ENCODE data around the gene PYGO2. TPM values are rescaled to one million over a fixed set of nuclear protein-coding genes. Genes with fewer than 3 reads are reported as not detected.
"Not testable (repeated sequence)": the region's sequence is repeated elsewhere in the genome, so short reads cannot be mapped to it uniquely, and the experiment has no call there.

Gene PYGO2
- total RNA-seq, 4 donors from 2014 or later: 19.1 to 40.1 (median 25.7) TPM

- H3K27ac ChIP-seq: peak overlapping the region in 2 of 4 donors; percentile 55 to 79
- no peak for TF ChIP-seq POLR2AphosphoS5 (IDR thresholded peaks at IDR 0.05)
- TF ChIP-seq POLR2A (IDR thresholded peaks at IDR 0.05): no peak
- TF ChIP-seq, protein P1, sequence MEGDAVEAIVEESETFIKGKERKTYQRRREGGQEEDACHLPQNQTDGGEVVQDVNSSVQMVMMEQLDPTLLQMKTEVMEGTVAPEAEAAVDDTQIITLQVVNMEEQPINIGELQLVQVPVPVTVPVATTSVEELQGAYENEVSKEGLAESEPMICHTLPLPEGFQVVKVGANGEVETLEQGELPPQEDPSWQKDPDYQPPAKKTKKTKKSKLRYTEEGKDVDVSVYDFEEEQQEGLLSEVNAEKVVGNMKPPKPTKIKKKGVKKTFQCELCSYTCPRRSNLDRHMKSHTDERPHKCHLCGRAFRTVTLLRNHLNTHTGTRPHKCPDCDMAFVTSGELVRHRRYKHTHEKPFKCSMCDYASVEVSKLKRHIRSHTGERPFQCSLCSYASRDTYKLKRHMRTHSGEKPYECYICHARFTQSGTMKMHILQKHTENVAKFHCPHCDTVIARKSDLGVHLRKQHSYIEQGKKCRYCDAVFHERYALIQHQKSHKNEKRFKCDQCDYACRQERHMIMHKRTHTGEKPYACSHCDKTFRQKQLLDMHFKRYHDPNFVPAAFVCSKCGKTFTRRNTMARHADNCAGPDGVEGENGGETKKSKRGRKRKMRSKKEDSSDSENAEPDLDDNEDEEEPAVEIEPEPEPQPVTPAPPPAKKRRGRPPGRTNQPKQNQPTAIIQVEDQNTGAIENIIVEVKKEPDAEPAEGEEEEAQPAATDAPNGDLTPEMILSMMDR (IDR thresholded peaks at IDR 0.05): no peak
- no peak for TF ChIP-seq EP300 (IDR thresholded peaks at IDR 0.05)
- H3K4me3 ChIP-seq: peak overlapping the region; percentile 24 to 73
- H3K4me1 ChIP-seq: peaks cover 0 to 32% (median 11%) of the 10 kb centered on the region in 3 donors
- H3K27me3 ChIP-seq: no peaks in the 10 kb centered on the region
- H3K36me3 ChIP-seq: peaks cover 0 to 28% of the 10 kb centered on the region in 2 donors
- WGBS, 2 donors (ENCODE audit: low coverage in 1 of 2): 33 to 54% methylated on average over 3 to 4 of the region's 6 CpGs
- no peaks in the 10 kb centered on the region for H3K9me3 ChIP-seq
- no peak for ATAC-seq
Observed at GRCh38 chr1:154982341-154982740, 20.8 kb upstream of the PYGO2 start.

GRCh38 chr1:154978360-154978759 lies 16.8 kb upstream of the PYGO2 start:
- no peak for TF ChIP-seq POLR2AphosphoS5 (IDR thresholded peaks at IDR 0.05)
- no peak for TF ChIP-seq EP300 (IDR thresholded peaks at IDR 0.05)
- TF ChIP-seq, protein P1 (IDR thresholded peaks at IDR 0.05): no peak
- no peak for TF ChIP-seq POLR2A (IDR thresholded peaks at IDR 0.05)
- no peak for ATAC-seq
- Histone ChIP-seq H3K27me3 (no peaks in the 10 kb centered on the region), H3K27ac (no peak overlapping the region), H3K4me1 (peaks cover 0 to 30% (median 5%) of the 10 kb centered on the region in 3 donors), H3K36me3 (peaks cover 0 to 12% of the 10 kb centered on the region in 2 donors), H3K4me3 (no peak overlapping the region), H3K9me3 (no peaks in the 10 kb centered on the region)
- 81 to 92% methylated on average over 2 to 3 of the region's 3 CpGs for WGBS, 2 donors (ENCODE audit: low coverage in 1 of 2)

DNA sequence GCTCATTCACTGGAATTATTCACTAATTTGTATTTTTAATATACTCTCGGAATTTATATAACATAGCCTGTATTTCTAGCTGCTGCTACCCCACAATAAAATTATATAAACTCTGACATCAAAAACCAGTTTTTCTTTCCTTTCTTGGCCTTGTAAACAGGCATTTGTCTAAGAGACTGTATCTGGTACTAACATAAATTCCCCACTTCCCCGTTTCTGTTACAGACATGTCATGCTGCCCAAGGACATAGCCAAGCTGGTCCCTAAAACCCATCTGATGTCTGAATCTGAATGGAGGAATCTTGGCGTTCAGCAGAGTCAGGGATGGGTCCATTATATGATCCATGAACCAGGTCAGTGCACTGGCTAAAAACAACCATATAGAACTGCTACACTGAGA lies 16.2 kb upstream of the PYGO2 start:
- H3K4me3 ChIP-seq, ATAC-seq, H3K27ac ChIP-seq, H3K27me3 ChIP-seq, H3K9me3 ChIP-seq: not testable (repeated sequence)
- peaks cover 0 to 12% of the 10 kb centered on the region in 2 donors for H3K36me3 ChIP-seq
- H3K4me1 ChIP-seq: peaks cover 2 to 32% (median 9%) of the 10 kb centered on the region in 3 donors
- WGBS, 2 donors (ENCODE audit: low coverage in 1 of 2): 62 to 90% methylated on average over 2 to 3 of the region's 3 CpGs

DNA sequence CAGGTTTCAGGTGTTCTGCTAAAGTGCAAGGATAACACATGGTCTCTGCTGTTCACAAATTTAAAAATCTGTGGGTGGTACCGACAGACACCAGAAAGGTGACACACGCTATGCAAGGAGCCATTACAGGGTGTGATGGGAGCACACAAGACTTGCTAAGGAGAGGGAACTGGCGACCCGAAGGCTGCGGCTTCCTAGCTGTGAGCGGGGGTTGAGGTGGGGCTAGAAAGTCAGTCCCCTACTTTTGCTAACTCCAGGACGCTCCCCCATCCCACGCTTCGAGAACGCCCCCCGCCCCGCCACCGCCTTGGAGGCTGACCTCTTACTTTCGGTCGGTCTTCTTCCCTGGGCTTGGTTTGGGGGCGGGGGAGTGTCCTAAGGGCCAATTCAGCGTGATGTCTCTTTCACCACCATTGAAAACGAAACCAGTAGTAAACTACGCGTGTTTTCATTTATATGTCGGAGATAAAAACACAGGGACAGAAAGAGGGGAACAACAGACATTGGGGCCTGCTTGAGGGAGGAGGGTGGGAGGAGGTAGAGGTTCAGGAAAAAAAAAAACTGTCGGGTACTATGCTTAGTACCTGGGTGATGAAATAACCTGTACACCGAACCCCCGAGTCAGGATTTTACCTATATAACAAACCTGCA lies 14.0 kb upstream of the PYGO2 start:
- Histone ChIP-seq H3K36me3 (peaks cover 0 to 12% of the 10 kb centered on the region in 2 donors), H3K9me3 (no peaks in the 10 kb centered on the region), H3K4me3 (peak overlapping the region; percentile 62 to 73), H3K27ac (peak overlapping the region; percentile 84 to 99 (median 97)), H3K27me3 (no peaks in the 10 kb centered on the region), H3K4me1 (peaks cover 2 to 47% (median 19%) of the 10 kb centered on the region in 3 donors)
- ATAC-seq: no peak
- 0 to 2% methylated on average over 4 to 14 of the region's 24 CpGs for WGBS, 2 donors (ENCODE audit: low coverage in 1 of 2)
- TF ChIP-seq POLR2AphosphoS5 (IDR thresholded peaks at IDR 0.05) (no peak), POLR2A (IDR thresholded peaks at IDR 0.05) (peak in 1 of 2 donors; percentile 18)
- TF ChIP-seq, protein P1 (IDR thresholded peaks at IDR 0.05): no peak

DNA sequence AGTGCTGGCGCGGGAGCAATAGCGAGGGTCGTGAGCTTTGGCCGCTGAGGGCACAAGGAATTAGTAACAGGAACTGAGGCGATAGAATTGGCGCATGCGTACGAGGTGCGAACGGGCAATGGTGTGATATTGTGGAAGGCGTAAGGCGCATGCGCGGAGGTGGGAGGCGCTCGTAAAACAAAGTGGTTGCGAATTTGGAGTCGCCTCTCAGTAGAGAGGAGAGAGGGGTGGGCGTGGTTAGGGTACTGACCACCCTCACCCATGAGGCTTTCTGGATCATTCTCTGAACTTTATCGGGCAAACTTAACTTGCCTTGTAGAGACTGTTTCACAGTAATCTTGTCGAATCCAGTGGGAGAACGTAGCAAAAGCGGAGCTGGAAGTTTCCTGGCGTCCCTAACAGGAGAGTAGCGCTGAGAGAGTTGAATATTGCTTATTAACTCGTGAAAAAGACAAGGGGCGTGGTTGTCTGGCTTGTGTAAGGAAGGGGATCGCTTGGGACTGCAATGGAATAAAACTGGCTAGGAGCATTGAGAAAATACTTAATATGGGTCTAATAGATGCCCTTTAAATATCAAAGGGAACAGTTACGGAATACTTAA lies 13.3 kb upstream of the PYGO2 start:
- Histone ChIP-seq H3K4me1 (peaks cover 2 to 53% (median 24%) of the 10 kb centered on the region in 3 donors), H3K36me3 (peaks cover 0 to 9% of the 10 kb centered on the region in 2 donors), H3K4me3 (peak overlapping the region; percentile 62 to 73), H3K9me3 (no peaks in the 10 kb centered on the region), H3K27me3 (no peaks in the 10 kb centered on the region), H3K27ac (peak overlapping the region; percentile 84 to 99 (median 97))
- TF ChIP-seq EP300 (IDR thresholded peaks at IDR 0.05) (no peak), POLR2A (IDR thresholded peaks at IDR 0.05) (peak; percentile 25 to 53), POLR2AphosphoS5 (IDR thresholded peaks at IDR 0.05) (peak; percentile 20)
- TF ChIP-seq, protein P1 (IDR thresholded peaks at IDR 0.05): no peak
- ATAC-seq: peak; percentile 49
- 0 to 1% methylated on average over 19 to 30 of the region's 30 CpGs for WGBS, 2 donors (ENCODE audit: low coverage in 1 of 2)

Measured in gastroesophageal sphincter (tissue), 4 donors.